ENCODE results near the gene PTGDR. TPM values are rescaled to one million over a fixed set of nuclear protein-coding genes. Genes with fewer than 3 reads are reported as not detected.
A peak's percentile ranks its signal among the peaks of the same experiment; 100 is the strongest.

The PTGDR gene
- polyA plus RNA-seq, 1 experiment = not detected

- ChIA-PET POLR2A (no interaction called here), CTCF (interaction anchor here (1.1 kb wide), 1 partner anchor 39 kb away, joined by 3 read pairs; no protein-coding TSS in a partner anchor)
- TF ChIP-seq, protein P1, sequence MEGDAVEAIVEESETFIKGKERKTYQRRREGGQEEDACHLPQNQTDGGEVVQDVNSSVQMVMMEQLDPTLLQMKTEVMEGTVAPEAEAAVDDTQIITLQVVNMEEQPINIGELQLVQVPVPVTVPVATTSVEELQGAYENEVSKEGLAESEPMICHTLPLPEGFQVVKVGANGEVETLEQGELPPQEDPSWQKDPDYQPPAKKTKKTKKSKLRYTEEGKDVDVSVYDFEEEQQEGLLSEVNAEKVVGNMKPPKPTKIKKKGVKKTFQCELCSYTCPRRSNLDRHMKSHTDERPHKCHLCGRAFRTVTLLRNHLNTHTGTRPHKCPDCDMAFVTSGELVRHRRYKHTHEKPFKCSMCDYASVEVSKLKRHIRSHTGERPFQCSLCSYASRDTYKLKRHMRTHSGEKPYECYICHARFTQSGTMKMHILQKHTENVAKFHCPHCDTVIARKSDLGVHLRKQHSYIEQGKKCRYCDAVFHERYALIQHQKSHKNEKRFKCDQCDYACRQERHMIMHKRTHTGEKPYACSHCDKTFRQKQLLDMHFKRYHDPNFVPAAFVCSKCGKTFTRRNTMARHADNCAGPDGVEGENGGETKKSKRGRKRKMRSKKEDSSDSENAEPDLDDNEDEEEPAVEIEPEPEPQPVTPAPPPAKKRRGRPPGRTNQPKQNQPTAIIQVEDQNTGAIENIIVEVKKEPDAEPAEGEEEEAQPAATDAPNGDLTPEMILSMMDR (IDR thresholded peaks at IDR 0.05; ENCODE audit: insufficient read depth, low read depth, low read length) = no peak
- no peak overlapping the region for H3K4me3 ChIP-seq (ENCODE audit: low read depth, low read length)
- peaks cover 2% of the 10 kb centered on the region; the same call in 1 of the 2 replicates for H3K27me3 ChIP-seq (ENCODE audit: control insufficient read depth, insufficient read depth, low read length)
- no peaks in the 10 kb centered on the region for H3K36me3 ChIP-seq (ENCODE audit: control insufficient read depth, insufficient read depth, low read length)
- no peak for DNase-seq (ENCODE audit: low read depth)
Observed at GRCh38 chr14:52240623-52241022, 26.9 kb upstream of the PTGDR start.

GRCh38 chr14:52241087-52241793, 26.3 kb upstream of the PTGDR start:
- ChIA-PET CTCF (interaction anchor here (1.1 kb wide), 1 partner anchor 40 kb away, joined by 3 read pairs; no protein-coding TSS in a partner anchor), POLR2A (no interaction called here)
- H3K36me3 ChIP-seq (ENCODE audit: control insufficient read depth, insufficient read depth, low read length) = no peaks in the 10 kb centered on the region
- TF ChIP-seq, protein P1 (IDR thresholded peaks at IDR 0.05; ENCODE audit: insufficient read depth, low read depth, low read length) = no peak
- no peak overlapping the region; the same call in 1 of the 2 replicates for H3K4me3 ChIP-seq (ENCODE audit: low read depth, low read length)
- DNase-seq (ENCODE audit: low read depth) = peak; percentile 54
- H3K27me3 ChIP-seq (ENCODE audit: control insufficient read depth, insufficient read depth, low read length) = peaks cover 2% of the 10 kb centered on the region; the same call in 1 of the 2 replicates

GRCh38 chr14:52244328-52244727, 23.2 kb upstream of the PTGDR start:
- Histone ChIP-seq H3K27me3 (ENCODE audit: control insufficient read depth, insufficient read depth, low read length) (peaks cover 6% of the 10 kb centered on the region), H3K36me3 (ENCODE audit: control insufficient read depth, insufficient read depth, low read length) (no peaks in the 10 kb centered on the region), H3K4me3 (ENCODE audit: low read depth, low read length) (no peak overlapping the region)
- ChIA-PET POLR2A (no interaction called here), CTCF (no interaction called here)
- TF ChIP-seq, protein P1 (IDR thresholded peaks at IDR 0.05; ENCODE audit: insufficient read depth, low read depth, low read length) = no peak
- DNase-seq (ENCODE audit: low read depth) = no peak

DNA sequence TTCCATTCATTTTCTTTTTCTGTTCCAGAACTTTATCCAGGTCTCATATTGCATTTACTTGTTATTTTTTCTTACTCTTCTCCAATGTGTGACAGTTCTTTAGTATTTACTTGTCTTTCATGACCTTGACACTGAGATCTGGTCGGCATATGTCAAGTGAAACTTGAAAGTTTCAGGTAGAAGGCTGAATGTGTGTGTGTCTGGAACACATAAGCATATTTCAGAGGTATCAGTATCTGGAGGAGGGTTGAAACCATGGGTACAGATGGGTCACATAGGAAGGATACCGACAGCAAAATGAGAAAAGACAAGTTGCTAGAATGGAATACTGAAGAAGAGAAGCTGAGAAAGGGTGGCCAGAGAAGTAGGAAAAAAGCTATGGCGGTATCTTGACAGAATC, 22.5 kb upstream of the PTGDR start:
- TF ChIP-seq, protein P1 (IDR thresholded peaks at IDR 0.05; ENCODE audit: insufficient read depth, low read depth, low read length) = no peak
- POLR2A ChIA-PET = no interaction called here
- CTCF ChIA-PET = no interaction called here
- no peak overlapping the region for H3K4me3 ChIP-seq (ENCODE audit: low read depth, low read length)
- H3K27me3 ChIP-seq (ENCODE audit: control insufficient read depth, insufficient read depth, low read length) = peaks cover 8% of the 10 kb centered on the region
- no peak for DNase-seq (ENCODE audit: low read depth)
- H3K36me3 ChIP-seq (ENCODE audit: control insufficient read depth, insufficient read depth, low read length) = no peaks in the 10 kb centered on the region

GRCh38 chr14:52248057-52248456, 19.4 kb upstream of the PTGDR start:
- TF ChIP-seq, protein P1 (IDR thresholded peaks at IDR 0.05; ENCODE audit: insufficient read depth, low read depth, low read length) = no peak
- H3K4me3 ChIP-seq (ENCODE audit: low read depth, low read length) = no peak overlapping the region
- ChIA-PET POLR2A (no interaction called here), CTCF (no interaction called here)
- H3K36me3 ChIP-seq (ENCODE audit: control insufficient read depth, insufficient read depth, low read length) = no peaks in the 10 kb centered on the region
- no peak for DNase-seq (ENCODE audit: low read depth)
- H3K27me3 ChIP-seq (ENCODE audit: control insufficient read depth, insufficient read depth, low read length) = peaks cover 16% of the 10 kb centered on the region

All from BJ (cell line).